ENCODE measurements around the gene YPEL1. TPM values are rescaled to one million over a fixed set of nuclear protein-coding genes. Genes with fewer than 3 reads are reported as not detected.

YPEL1 gene
- total RNA-seq, 2 donors from 2014 or later: 2.5 to 4.4 TPM

GRCh38 chr22:21710156-21710555, 25.4 kb downstream of the YPEL1 start:
- no peak overlapping the region for H3K27ac Mint-ChIP-seq
- no peaks in the 10 kb centered on the region for H3K36me3 Mint-ChIP-seq (ENCODE audit: insufficient read depth in 2 of 2)
- H3K9me3 Mint-ChIP-seq: no peaks in the 10 kb centered on the region
- no peaks in the 10 kb centered on the region for H3K27me3 Mint-ChIP-seq (ENCODE audit: low read depth)
- H3K4me1 Mint-ChIP-seq (ENCODE audit: low read depth): peaks cover 10% of the 10 kb centered on the region
- DNase-seq: no peak
- no peak overlapping the region for H3K4me3 Mint-ChIP-seq
- ATAC-seq (replicated peaks in 1 of 2): no peak

GRCh38 chr22:21709688-21710087, 25.9 kb downstream of the YPEL1 start:
- Mint-ChIP-seq H3K4me3 (no peak overlapping the region), H3K9me3 (no peaks in the 10 kb centered on the region), H3K4me1 (ENCODE audit: low read depth) (peaks cover 10% of the 10 kb centered on the region), H3K27ac (no peak overlapping the region), H3K27me3 (ENCODE audit: low read depth) (no peaks in the 10 kb centered on the region), H3K36me3 (ENCODE audit: insufficient read depth in 2 of 2) (no peaks in the 10 kb centered on the region)
- ATAC-seq (replicated peaks in 1 of 2) (no peak), DNase-seq (no peak)

GRCh38 chr22:21708960-21709359, 26.6 kb downstream of the YPEL1 start:
- Mint-ChIP-seq H3K27ac (no peak overlapping the region), H3K36me3 (ENCODE audit: insufficient read depth in 2 of 2) (no peaks in the 10 kb centered on the region), H3K4me1 (ENCODE audit: low read depth) (peaks cover 10% of the 10 kb centered on the region), H3K9me3 (no peaks in the 10 kb centered on the region), H3K4me3 (no peak overlapping the region), H3K27me3 (ENCODE audit: low read depth) (no peaks in the 10 kb centered on the region)
- DNase-seq (no peak), ATAC-seq (replicated peaks in 1 of 2) (no peak)

GRCh38 chr22:21707677-21708076, 27.9 kb downstream of the YPEL1 start:
- no peak for DNase-seq
- no peak for ATAC-seq (replicated peaks in 1 of 2)
- no peaks in the 10 kb centered on the region for H3K36me3 Mint-ChIP-seq (ENCODE audit: insufficient read depth in 2 of 2)
- no peak overlapping the region for H3K4me3 Mint-ChIP-seq
- H3K27me3 Mint-ChIP-seq (ENCODE audit: low read depth): no peaks in the 10 kb centered on the region
- H3K27ac Mint-ChIP-seq: no peak overlapping the region
- no peaks in the 10 kb centered on the region for H3K4me1 Mint-ChIP-seq (ENCODE audit: low read depth)
- no peaks in the 10 kb centered on the region for H3K9me3 Mint-ChIP-seq

- Mint-ChIP-seq H3K4me1 (ENCODE audit: low read depth) (no peaks in the 10 kb centered on the region), H3K9me3 (no peaks in the 10 kb centered on the region), H3K27ac (no peak overlapping the region)
Observed at GRCh38 chr22:21703684-21704316, 31.8 kb downstream of the YPEL1 start.

GRCh38 chr22:21702700-21703683, 32.6 kb downstream of the YPEL1 start:
- H3K27ac Mint-ChIP-seq: no peak overlapping the region
- no peaks in the 10 kb centered on the region for H3K27me3 Mint-ChIP-seq (ENCODE audit: low read depth)
- no peaks in the 10 kb centered on the region for H3K9me3 Mint-ChIP-seq
- ATAC-seq (replicated peaks in 1 of 2) (no peak), DNase-seq (no peak)
- no peaks in the 10 kb centered on the region for H3K36me3 Mint-ChIP-seq (ENCODE audit: insufficient read depth in 2 of 2)
- no peaks in the 10 kb centered on the region for H3K4me1 Mint-ChIP-seq (ENCODE audit: low read depth)
- no peak overlapping the region for H3K4me3 Mint-ChIP-seq

More at GRCh38 chr22:21703684-21704316, 31.8 kb downstream of the YPEL1 start:
- no peak for ATAC-seq (replicated peaks in 1 of 2)
- DNase-seq: no peak
- no peaks in the 10 kb centered on the region for H3K27me3 Mint-ChIP-seq (ENCODE audit: low read depth)
- no peak overlapping the region for H3K4me3 Mint-ChIP-seq
- no peaks in the 10 kb centered on the region for H3K36me3 Mint-ChIP-seq (ENCODE audit: insufficient read depth in 2 of 2)

GRCh38 chr22:21702094-21702493, 33.5 kb downstream of the YPEL1 start:
- H3K27ac Mint-ChIP-seq: no peak overlapping the region
- H3K36me3 Mint-ChIP-seq (ENCODE audit: insufficient read depth in 2 of 2): no peaks in the 10 kb centered on the region
- no peak for DNase-seq

GRCh38 chr22:21701384-21701971, 34.1 kb downstream of the YPEL1 start:
- Mint-ChIP-seq H3K9me3 (no peaks in the 10 kb centered on the region), H3K4me3 (no peak overlapping the region), H3K36me3 (ENCODE audit: insufficient read depth in 2 of 2) (peaks cover 0 to 4% of the 10 kb centered on the region in 2 donors), H3K27ac (no peak overlapping the region), H3K4me1 (ENCODE audit: low read depth) (no peaks in the 10 kb centered on the region), H3K27me3 (ENCODE audit: low read depth) (no peaks in the 10 kb centered on the region)
- no peak for ATAC-seq (replicated peaks in 1 of 2)
- no peak for DNase-seq

More at GRCh38 chr22:21702094-21702493, 33.5 kb downstream of the YPEL1 start:
- Mint-ChIP-seq H3K4me3 (no peak overlapping the region), H3K4me1 (ENCODE audit: low read depth) (no peaks in the 10 kb centered on the region), H3K9me3 (no peaks in the 10 kb centered on the region), H3K27me3 (ENCODE audit: low read depth) (no peaks in the 10 kb centered on the region)
- ATAC-seq (replicated peaks in 1 of 2): no peak

- Mint-ChIP-seq H3K9me3 (no peaks in the 10 kb centered on the region), H3K4me1 (ENCODE audit: low read depth) (no peaks in the 10 kb centered on the region), H3K36me3 (ENCODE audit: insufficient read depth in 2 of 2) (peaks cover 0 to 4% of the 10 kb centered on the region in 2 donors), H3K27me3 (ENCODE audit: low read depth) (no peaks in the 10 kb centered on the region), H3K4me3 (no peak overlapping the region), H3K27ac (no peak overlapping the region)
- ATAC-seq (replicated peaks in 1 of 2): no peak
- no peak for DNase-seq
Observed at GRCh38 chr22:21700822-21701221, 34.8 kb downstream of the YPEL1 start.

GRCh38 chr22:21699643-21700042, 36.0 kb downstream of the YPEL1 start:
- DNase-seq (no peak), ATAC-seq (replicated peaks in 1 of 2) (no peak)
- Mint-ChIP-seq H3K27me3 (ENCODE audit: low read depth) (no peaks in the 10 kb centered on the region), H3K9me3 (no peaks in the 10 kb centered on the region), H3K27ac (no peak overlapping the region), H3K36me3 (ENCODE audit: insufficient read depth in 2 of 2) (peaks cover 0 to 4% of the 10 kb centered on the region in 2 donors), H3K4me3 (no peak overlapping the region), H3K4me1 (ENCODE audit: low read depth) (no peaks in the 10 kb centered on the region)

GRCh38 chr22:21698430-21699329, 36.9 kb downstream of the YPEL1 start:
- ATAC-seq (replicated peaks in 1 of 2) (no peak), DNase-seq (no peak)
- Mint-ChIP-seq H3K27me3 (ENCODE audit: low read depth) (no peaks in the 10 kb centered on the region), H3K4me1 (ENCODE audit: low read depth) (no peaks in the 10 kb centered on the region), H3K27ac (no peak overlapping the region), H3K4me3 (no peak overlapping the region), H3K36me3 (ENCODE audit: insufficient read depth in 2 of 2) (peaks cover 0 to 4% of the 10 kb centered on the region in 2 donors), H3K9me3 (no peaks in the 10 kb centered on the region)

- Mint-ChIP-seq H3K9me3 (no peaks in the 10 kb centered on the region), H3K27me3 (ENCODE audit: low read depth) (no peaks in the 10 kb centered on the region), H3K27ac (no peak overlapping the region), H3K36me3 (ENCODE audit: insufficient read depth in 2 of 2) (peaks cover 0 to 4% of the 10 kb centered on the region in 2 donors), H3K4me3 (no peak overlapping the region), H3K4me1 (ENCODE audit: low read depth) (no peaks in the 10 kb centered on the region)
- ATAC-seq (replicated peaks in 1 of 2) (no peak), DNase-seq (no peak)
Observed at GRCh38 chr22:21697880-21698279, 37.7 kb downstream of the YPEL1 start.

All from activated T-cell treated with anti-CD3 and anti-CD28 coated beads, Interleukin-2, amount 50 U/mL, for 72 hours (primary cell).